ENCODE measurements around the gene JAK3.

Gene JAK3

GRCh38 chr19:17866964-17867486 is 19.2 kb upstream of the JAK3 start:
- no peak for DNase-seq
- in situ Hi-C loops (cut with HindIII; ENCODE audit: low pct_ligation_motif_present, low pct_unique_long_range_greater_than_20kb, low sequenced_read_pairs) = no loop called here

GRCh38 chr19:17866312-17866963 is 18.7 kb upstream of the JAK3 start:
- in situ Hi-C loops (cut with HindIII; ENCODE audit: low pct_ligation_motif_present, low pct_unique_long_range_greater_than_20kb, low sequenced_read_pairs) = no loop called here
- DNase-seq = no peak

GRCh38 chr19:17865364-17866311 is 17.9 kb upstream of the JAK3 start:
- no peak for DNase-seq
- in situ Hi-C loops (cut with HindIII; ENCODE audit: low pct_ligation_motif_present, low pct_unique_long_range_greater_than_20kb, low sequenced_read_pairs) = no loop called here

GRCh38 chr19:17863520-17864182 is 15.9 kb upstream of the JAK3 start:
- in situ Hi-C loops (cut with HindIII; ENCODE audit: low pct_ligation_motif_present, low pct_unique_long_range_greater_than_20kb, low sequenced_read_pairs) = no loop called here
- no peak for DNase-seq

GRCh38 chr19:17862711-17863519 is 15.1 kb upstream of the JAK3 start:
- DNase-seq = no peak
- in situ Hi-C loops (cut with HindIII; ENCODE audit: low pct_ligation_motif_present, low pct_unique_long_range_greater_than_20kb, low sequenced_read_pairs) = no loop called here

- in situ Hi-C loops (cut with HindIII; ENCODE audit: low pct_ligation_motif_present, low pct_unique_long_range_greater_than_20kb, low sequenced_read_pairs) = no loop called here
- no peak for DNase-seq
These were observed 14.0 kb upstream of the JAK3 start for GRCh38 chr19:17861542-17862402.

- in situ Hi-C loops (cut with HindIII; ENCODE audit: low pct_ligation_motif_present, low pct_unique_long_range_greater_than_20kb, low sequenced_read_pairs) = no loop called here
- no peak for DNase-seq
These were observed 13.2 kb upstream of the JAK3 start for GRCh38 chr19:17860993-17861360.

GRCh38 chr19:17860331-17860992 is 12.7 kb upstream of the JAK3 start:
- DNase-seq = no peak
- in situ Hi-C loops (cut with HindIII; ENCODE audit: low pct_ligation_motif_present, low pct_unique_long_range_greater_than_20kb, low sequenced_read_pairs) = no loop called here

GRCh38 chr19:17859533-17860330 is 11.9 kb upstream of the JAK3 start, which contains the start of gene RPL18A:
TSS of gene RPL18A (plus strand) at chr19:17859910. CDS start at chr19:17859957, 47 bp downstream.
- in situ Hi-C loops (cut with HindIII; ENCODE audit: low pct_ligation_motif_present, low pct_unique_long_range_greater_than_20kb, low sequenced_read_pairs) = no loop called here
- peak; percentile 99 for DNase-seq

- DNase-seq = peak; percentile 69
- in situ Hi-C loops (cut with HindIII; ENCODE audit: low pct_ligation_motif_present, low pct_unique_long_range_greater_than_20kb, low sequenced_read_pairs) = no loop called here
These were observed 7.7 kb upstream of the JAK3 start for GRCh38 chr19:17855280-17856152.

- in situ Hi-C loops (cut with HindIII; ENCODE audit: low pct_ligation_motif_present, low pct_unique_long_range_greater_than_20kb, low sequenced_read_pairs) = no loop called here
These were observed 6.3 kb upstream of the JAK3 start for GRCh38 chr19:17854061-17854460.

GRCh38 chr19:17848595-17849292 is 962 bp upstream of the JAK3 start:
- no peak for DNase-seq
- in situ Hi-C loops (cut with HindIII; ENCODE audit: low pct_ligation_motif_present, low pct_unique_long_range_greater_than_20kb, low sequenced_read_pairs) = no loop called here

More at GRCh38 chr19:17854061-17854460, 6.3 kb upstream of the JAK3 start:
- DNase-seq = no peak

GRCh38 chr19:17846146-17846545 is 1.6 kb downstream of the JAK3 start:
- in situ Hi-C loops (cut with HindIII; ENCODE audit: low pct_ligation_motif_present, low pct_unique_long_range_greater_than_20kb, low sequenced_read_pairs) = no loop called here
- no peak for DNase-seq

GRCh38 chr19:17843908-17844490 is 3.8 kb downstream of the JAK3 start:
- in situ Hi-C loops (cut with HindIII; ENCODE audit: low pct_ligation_motif_present, low pct_unique_long_range_greater_than_20kb, low sequenced_read_pairs) = no loop called here
- no peak for DNase-seq
